ENCODE measurements around the gene NUDT14.

- TF ChIP-seq MXI1 (conservative IDR thresholded peaks at IDR 0.05; ENCODE audit: poor library complexity, severe bottlenecking) (no peak), REST (IDR thresholded peaks at IDR 0.05; ENCODE audit: borderline replicate concordance) (no peak), EZH2 (IDR thresholded peaks at IDR 0.05; ENCODE audit: borderline replicate concordance, insufficient read depth, low read length, poor library complexity, severe bottlenecking) (no peak), CTCF (IDR thresholded peaks at IDR 0.05; ENCODE audit: poor library complexity, severe bottlenecking) (no peak), RAD21 (conservative IDR thresholded peaks at IDR 0.05) (no peak), EP300 (conservative IDR thresholded peaks at IDR 0.05; ENCODE audit: poor library complexity, severe bottlenecking) (no peak), SMC3 (conservative IDR thresholded peaks at IDR 0.05; ENCODE audit: poor library complexity) (no peak), TAF1 (IDR thresholded peaks at IDR 0.05; ENCODE audit: low read depth) (no peak), POLR2AphosphoS5 (IDR thresholded peaks at IDR 0.05) (no peak)
Observed at GRCh38 chr14:105147671-105148603, 33.2 kb downstream of the NUDT14 start.

Data from neural cell (in vitro differentiated cells).